ENCODE data around the gene LHPP. TPM values are rescaled to one million over a fixed set of nuclear protein-coding genes. Genes with fewer than 3 reads are reported as not detected.

LHPP gene
- polyA plus RNA-seq, 1 experiment: 7.1 TPM

DNA sequence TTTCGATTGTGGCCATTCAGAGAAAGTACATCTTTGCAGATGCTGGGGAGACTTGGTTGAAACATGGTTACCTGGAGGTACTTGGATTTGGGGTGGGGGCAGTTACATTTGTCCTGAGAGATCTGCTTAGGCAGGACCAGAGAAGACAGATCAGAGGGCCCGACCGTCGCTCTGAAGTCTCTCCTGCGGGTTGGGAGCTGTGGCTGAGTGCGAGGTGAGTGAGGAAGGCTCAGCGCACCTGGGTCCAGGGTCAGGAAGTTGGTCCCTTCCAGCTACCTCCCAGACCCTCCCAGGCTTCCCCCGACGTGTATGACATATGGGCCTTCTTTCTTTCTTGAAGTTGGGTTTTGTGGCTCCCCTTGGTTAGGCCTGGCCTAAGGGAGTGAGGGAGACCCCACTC is 56.3 kb downstream of the LHPP start:
- peaks cover 6% of the 10 kb centered on the region for H3K27me3 ChIP-seq (ENCODE audit: control insufficient read depth, insufficient read depth, low read length)
- no peak overlapping the region for H3K27ac ChIP-seq (ENCODE audit: low read depth, low read length)
- no peaks in the 10 kb centered on the region; the same call in 1 of the 2 replicates for H3K9me3 ChIP-seq (ENCODE audit: control insufficient read depth, insufficient read depth, low read length)
- POLR2A ChIA-PET: no interaction called here
- no peak for DNase-seq (ENCODE audit: low read depth, low spot score)
- no peak overlapping the region for H3K4me3 ChIP-seq (ENCODE audit: low read depth, low read length)
- TF ChIP-seq, protein P1, sequence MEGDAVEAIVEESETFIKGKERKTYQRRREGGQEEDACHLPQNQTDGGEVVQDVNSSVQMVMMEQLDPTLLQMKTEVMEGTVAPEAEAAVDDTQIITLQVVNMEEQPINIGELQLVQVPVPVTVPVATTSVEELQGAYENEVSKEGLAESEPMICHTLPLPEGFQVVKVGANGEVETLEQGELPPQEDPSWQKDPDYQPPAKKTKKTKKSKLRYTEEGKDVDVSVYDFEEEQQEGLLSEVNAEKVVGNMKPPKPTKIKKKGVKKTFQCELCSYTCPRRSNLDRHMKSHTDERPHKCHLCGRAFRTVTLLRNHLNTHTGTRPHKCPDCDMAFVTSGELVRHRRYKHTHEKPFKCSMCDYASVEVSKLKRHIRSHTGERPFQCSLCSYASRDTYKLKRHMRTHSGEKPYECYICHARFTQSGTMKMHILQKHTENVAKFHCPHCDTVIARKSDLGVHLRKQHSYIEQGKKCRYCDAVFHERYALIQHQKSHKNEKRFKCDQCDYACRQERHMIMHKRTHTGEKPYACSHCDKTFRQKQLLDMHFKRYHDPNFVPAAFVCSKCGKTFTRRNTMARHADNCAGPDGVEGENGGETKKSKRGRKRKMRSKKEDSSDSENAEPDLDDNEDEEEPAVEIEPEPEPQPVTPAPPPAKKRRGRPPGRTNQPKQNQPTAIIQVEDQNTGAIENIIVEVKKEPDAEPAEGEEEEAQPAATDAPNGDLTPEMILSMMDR (IDR thresholded peaks at IDR 0.05; ENCODE audit: low read depth, low read length): no peak
- CTCF ChIA-PET: no interaction called here

- POLR2A ChIA-PET: no interaction called here
These were observed 56.7 kb downstream of the LHPP start for GRCh38 chr10:124518366-124518765.

GRCh38 chr10:124520558-124521428 is 59.2 kb downstream of the LHPP start:
- Histone ChIP-seq H3K4me3 (ENCODE audit: low read depth, low read length) (no peak overlapping the region), H3K27me3 (ENCODE audit: control insufficient read depth, insufficient read depth, low read length) (peaks cover 3% of the 10 kb centered on the region), H3K27ac (ENCODE audit: low read depth, low read length) (no peak overlapping the region), H3K9me3 (ENCODE audit: control insufficient read depth, insufficient read depth, low read length) (no peaks in the 10 kb centered on the region; the same call in 1 of the 2 replicates)
- TF ChIP-seq, protein P1 (IDR thresholded peaks at IDR 0.05; ENCODE audit: low read depth, low read length): no peak
- CTCF ChIA-PET: interaction anchor here (1.4 to 1.9 kb wide), 3 partner anchors 10 to 225 kb away, joined by 4 to 6 read pairs (median 5); no protein-coding TSS in a partner anchor
- no peak for DNase-seq (ENCODE audit: low read depth, low spot score)
- POLR2A ChIA-PET: no interaction called here

More at GRCh38 chr10:124518366-124518765, 56.7 kb downstream of the LHPP start:
- Histone ChIP-seq H3K4me3 (ENCODE audit: low read depth, low read length) (no peak overlapping the region), H3K27me3 (ENCODE audit: control insufficient read depth, insufficient read depth, low read length) (peaks cover 6% of the 10 kb centered on the region), H3K27ac (ENCODE audit: low read depth, low read length) (no peak overlapping the region), H3K9me3 (ENCODE audit: control insufficient read depth, insufficient read depth, low read length) (no peaks in the 10 kb centered on the region; the same call in 1 of the 2 replicates)
- CTCF ChIA-PET: no interaction called here
- TF ChIP-seq, protein P1 (IDR thresholded peaks at IDR 0.05; ENCODE audit: low read depth, low read length): no peak
- no peak for DNase-seq (ENCODE audit: low read depth, low spot score)

GRCh38 chr10:124521429-124521871 is 59.8 kb downstream of the LHPP start:
- TF ChIP-seq, protein P1 (IDR thresholded peaks at IDR 0.05; ENCODE audit: low read depth, low read length): no peak
- Histone ChIP-seq H3K9me3 (ENCODE audit: control insufficient read depth, insufficient read depth, low read length) (no peaks in the 10 kb centered on the region; the same call in 1 of the 2 replicates), H3K27me3 (ENCODE audit: control insufficient read depth, insufficient read depth, low read length) (peaks cover 3% of the 10 kb centered on the region), H3K27ac (ENCODE audit: low read depth, low read length) (no peak overlapping the region), H3K4me3 (ENCODE audit: low read depth, low read length) (no peak overlapping the region)
- ChIA-PET POLR2A (no interaction called here), CTCF (interaction anchor here (1.8 to 1.9 kb wide), 2 partner anchors 9 to 220 kb away, joined by 5 to 6 read pairs; no protein-coding TSS in a partner anchor)
- no peak for DNase-seq (ENCODE audit: low read depth, low spot score)
